Activated T-cell treated with anti-CD3 and anti-CD28 coated beads for 24 hours (primary cell): Measurements from ENCODE around the gene TEX2.
"Not testable (repeated sequence)": the region's sequence is repeated elsewhere in the genome, so short reads cannot be mapped to it uniquely, and the experiment has no call there.

Experiments
- DNase-seq: peaks from one replicate; pipeline ENCODE4 v3.0.0-alpha.2; 2020; ENCODE audit warnings: low read depth

TEX2 gene

GRCh38 chr17:64183815-64184214 lies 79.2 kb downstream of the TEX2 start:
- peak; percentile 10 for DNase-seq

- DNase-seq, result no peak
These were observed 80.6 kb downstream of the TEX2 start for GRCh38 chr17:64182325-64183012.

GRCh38 chr17:64180089-64181073 lies 82.7 kb downstream of the TEX2 start:
- no peak for DNase-seq

- not testable (repeated sequence) for DNase-seq
These were observed 84.0 kb downstream of the TEX2 start for GRCh38 chr17:64179024-64179423.

DNA sequence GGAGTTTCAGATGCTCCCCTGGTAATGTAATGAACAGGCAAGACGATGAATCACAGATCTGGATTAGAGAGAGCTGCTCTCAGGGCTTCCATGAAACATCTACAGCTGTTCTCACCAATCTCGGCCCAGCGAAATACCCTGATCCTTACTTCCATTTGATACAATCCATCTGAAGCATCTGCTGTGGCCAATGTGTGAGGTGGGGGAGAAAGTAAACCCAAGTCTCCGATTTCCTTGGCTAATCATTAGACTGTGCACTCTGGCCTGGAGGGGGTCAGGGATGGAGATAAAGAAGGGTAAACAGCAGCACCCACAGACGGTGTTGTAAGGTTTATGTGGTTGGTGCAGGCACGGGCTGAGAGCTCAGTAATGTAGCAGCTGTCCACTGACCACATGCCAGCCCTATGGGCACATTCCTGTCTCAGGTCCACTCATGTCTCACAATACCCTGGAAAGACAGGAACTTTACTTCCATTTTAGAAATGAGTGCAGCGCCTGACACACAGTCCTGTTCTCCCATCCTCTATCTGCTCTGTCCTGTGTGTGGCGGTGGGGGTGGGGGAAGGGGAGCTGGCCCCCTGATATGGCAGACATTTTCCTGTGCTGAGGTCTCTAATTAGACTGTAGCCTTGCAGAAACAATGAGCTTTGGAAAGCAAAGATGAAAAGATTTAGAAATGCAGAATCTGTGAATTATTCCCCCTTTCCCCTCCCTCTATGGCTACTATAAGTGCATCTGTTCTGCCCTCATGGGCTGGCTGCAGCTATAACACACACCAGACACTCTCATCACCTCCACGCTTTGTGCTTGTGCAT lies 84.8 kb downstream of the TEX2 start:
- no peak for DNase-seq

DNA sequence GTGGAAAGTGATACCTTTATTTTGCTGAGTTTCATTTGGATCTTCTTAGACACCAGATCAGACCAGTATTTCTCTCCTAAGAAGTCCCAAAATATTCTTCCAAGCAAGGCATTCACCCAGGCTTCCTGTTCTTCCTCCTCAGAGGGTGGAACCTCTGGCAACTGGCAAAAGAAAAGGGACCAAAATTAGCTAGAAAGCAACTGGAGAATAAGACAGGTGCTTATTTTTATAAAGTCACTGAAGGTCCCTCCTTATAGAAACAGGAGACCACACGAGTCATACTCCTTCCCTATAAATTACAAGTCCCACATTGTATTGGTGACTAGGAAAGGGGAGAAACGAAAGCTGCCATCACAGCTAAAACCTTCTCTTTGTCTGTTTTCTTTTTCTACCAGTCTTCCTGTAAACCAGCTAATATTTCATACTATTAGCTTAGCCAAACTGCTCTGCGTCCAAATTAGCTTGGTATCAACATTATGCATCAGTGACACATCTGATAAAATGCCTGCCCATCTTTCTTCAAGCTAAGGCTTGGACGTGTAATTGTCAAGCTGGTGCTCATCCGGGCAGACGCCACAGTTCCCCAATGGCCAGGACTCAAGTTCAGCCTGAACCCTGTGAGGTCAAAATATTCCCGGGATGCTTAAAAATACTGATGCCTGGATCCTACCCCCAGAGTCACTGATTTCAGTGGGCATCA lies 85.6 kb downstream of the TEX2 start:
- no peak for DNase-seq

DNA sequence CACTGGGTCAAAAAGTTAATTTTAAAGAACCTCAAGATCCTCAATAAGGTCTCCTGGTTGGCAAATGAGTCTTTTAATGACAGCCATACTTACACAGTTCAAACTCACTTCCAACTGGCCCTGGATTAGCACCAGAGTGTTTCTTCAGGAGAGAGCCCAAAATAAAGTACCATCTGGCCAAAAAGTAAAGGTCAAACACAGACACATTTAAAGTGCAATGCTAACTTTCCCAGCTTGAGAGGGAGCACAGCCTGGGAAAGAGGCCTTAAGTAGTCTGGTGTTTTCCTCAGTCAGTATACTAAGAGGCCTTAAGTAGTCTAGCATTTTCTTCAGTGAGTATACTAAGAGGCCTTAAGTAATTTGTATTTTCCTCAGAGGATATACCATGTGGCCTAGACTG lies 86.5 kb downstream of the TEX2 start:
- DNase-seq, result no peak

DNA sequence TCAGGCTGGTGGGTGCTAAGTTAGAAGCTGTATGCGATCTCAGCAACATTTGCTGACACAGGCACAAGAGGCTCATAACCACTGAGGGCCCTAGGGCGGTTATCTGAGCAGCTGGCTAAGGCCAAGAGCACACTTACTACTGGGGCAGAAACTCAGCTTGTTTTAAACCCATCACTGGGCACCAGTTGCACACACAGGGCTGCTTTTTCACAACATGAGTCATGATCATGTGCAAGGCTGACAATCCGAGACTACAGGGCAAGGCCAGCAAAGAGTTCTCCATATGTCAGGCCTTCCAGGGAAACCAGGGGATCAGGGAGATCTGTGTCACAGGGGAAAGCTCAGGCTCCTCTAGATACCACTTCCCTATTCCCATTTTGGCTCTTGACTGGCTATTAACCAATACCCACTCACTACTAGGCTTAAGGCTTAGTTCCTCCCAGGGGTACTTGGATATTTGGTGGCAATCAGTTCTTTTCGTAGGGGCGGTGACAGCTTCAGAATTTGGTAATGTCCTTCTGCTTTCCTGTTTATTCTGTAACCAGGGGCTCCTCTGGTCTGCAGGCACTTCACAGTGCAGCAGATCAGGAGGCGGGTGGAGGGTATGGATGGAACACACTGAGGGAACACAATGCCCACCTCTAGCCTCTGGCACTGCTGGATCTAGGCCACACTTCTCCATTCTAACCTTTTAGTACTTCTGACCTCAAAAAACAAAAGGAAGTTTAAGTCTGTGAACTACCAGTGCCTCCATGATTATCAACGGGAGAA lies 88.2 kb downstream of the TEX2 start:
- DNase-seq, result no peak

DNA sequence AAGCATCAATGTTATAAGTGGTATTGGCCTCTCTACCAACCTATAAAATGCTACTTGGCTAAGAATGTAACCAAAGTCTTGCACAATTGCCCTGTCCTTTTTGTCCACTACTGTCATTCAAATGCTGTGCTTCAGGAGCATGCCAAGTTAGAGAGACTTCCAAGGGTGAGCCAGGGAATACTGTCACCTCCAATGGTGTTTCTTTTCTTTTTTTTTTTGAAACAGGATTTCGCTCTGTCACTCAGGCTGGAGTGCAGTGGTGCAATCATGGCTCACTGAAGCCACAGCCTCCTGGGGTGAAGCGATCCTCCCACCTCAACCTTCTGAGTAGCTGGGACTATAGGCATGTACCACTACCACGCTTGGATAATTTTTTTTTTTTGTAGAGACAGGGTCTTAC lies 89.4 kb downstream of the TEX2 start:
- DNase-seq, result no peak

GRCh38 chr17:64172510-64172909 lies 90.5 kb downstream of the TEX2 start:
- no peak for DNase-seq

DNA sequence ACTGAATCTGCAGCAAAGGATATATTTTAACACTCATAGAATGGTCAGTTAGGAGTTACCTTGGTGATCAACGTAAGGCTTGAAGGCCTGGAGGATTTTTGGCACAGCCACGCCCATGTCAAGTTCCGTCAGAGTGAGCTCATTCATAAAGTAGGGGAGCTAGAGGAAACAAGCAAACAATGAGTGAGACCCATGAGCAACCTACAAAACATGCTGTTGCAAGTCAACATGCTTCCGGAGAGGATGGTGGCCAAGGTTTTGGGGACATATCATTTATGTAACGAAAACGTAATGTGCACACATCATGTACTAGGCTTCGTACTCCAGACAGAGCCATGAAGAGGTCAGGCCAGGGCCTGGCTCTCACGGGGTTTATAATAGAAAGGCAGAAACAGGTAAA lies 92.0 kb downstream of the TEX2 start:
- DNase-seq, result no peak

DNA sequence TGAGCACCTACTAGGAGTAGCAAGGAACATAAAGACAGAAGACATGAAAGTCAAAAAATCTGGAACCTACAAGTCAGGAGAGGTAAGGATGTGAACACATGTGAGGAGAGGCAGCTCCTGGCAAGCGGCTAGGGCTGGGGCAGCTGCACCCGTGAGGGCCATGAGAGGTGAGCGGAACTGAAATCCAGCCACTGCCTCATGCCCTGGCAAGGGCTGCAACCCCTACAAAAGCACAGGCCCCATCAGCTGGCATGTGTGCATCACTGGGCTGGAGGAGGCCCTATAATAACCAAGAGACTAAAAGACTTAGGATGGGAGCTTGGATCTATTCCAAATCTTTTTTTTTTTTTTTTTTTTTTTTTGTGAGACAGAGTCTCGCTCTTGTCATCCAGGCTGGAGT lies 92.8 kb downstream of the TEX2 start:
- no peak for DNase-seq

- not testable (repeated sequence) for DNase-seq
These were observed 95.4 kb downstream of the TEX2 start for GRCh38 chr17:64167666-64168065.

DNA sequence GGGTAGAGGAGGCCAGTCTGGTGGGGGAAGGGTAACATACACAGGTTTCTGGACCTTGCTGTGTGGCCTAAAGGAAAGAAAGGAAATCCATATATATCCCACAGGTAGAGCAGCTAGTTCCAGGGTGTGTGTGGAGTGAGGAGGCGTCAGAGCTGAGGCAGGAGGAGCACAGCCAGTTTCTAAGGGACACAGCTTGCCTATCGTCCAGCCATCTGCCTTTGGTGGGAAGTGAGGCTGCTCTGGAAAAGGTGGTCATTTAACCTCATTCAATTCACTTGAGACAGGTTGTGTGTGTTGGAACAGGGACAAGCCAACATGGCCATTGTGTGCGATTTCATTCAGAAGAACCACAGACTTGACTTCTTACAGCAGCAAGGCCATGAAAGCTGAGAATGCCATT lies 96.2 kb downstream of the TEX2 start:
- DNase-seq, result no peak

DNA sequence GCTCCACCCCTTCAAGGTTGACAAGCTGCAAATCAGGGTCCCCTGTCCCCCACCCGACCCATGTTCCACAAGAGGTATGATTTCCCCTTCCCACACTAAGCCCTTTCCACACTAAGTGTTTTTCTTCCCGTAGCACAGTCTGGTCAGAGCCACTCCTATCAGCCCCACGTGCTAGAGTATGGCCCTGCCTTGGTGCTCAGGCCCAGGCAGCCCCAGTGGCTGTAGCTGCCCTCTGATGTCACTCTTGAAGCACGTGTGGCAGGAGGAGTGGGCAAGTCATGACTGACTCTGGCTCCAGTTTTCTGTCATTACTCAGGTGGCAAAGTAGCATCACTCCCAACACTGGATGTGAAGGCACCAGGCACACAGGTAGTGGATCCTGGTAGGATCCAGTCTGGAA lies 97.7 kb downstream of the TEX2 start:
- DNase-seq, result no peak

- no peak for DNase-seq
These were observed 98.3 kb downstream of the TEX2 start for GRCh38 chr17:64164596-64165285.

- DNase-seq, result no peak
These were observed 99.6 kb downstream of the TEX2 start for GRCh38 chr17:64163468-64163867.

DNA sequence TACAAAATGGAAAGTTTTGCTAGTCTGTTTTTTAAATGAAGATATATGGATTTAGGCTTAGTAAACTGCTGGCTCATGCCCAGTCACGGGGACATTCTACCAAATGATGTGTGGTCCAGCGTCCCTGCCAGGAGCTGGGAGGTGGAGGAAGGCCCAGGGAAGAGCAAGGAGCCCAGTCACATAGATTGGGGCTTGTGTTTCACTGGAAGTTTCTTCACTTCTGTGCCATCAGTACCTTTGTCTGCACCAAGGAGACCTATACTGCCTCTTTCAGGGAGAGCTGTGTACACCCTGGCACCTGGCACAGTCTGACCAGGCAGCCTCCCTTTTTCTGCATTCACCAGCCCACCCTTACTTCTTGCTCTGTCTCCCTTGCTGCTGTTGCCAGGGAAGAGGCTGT lies 100.5 kb downstream of the TEX2 start:
- DNase-seq, result no peak

DNA sequence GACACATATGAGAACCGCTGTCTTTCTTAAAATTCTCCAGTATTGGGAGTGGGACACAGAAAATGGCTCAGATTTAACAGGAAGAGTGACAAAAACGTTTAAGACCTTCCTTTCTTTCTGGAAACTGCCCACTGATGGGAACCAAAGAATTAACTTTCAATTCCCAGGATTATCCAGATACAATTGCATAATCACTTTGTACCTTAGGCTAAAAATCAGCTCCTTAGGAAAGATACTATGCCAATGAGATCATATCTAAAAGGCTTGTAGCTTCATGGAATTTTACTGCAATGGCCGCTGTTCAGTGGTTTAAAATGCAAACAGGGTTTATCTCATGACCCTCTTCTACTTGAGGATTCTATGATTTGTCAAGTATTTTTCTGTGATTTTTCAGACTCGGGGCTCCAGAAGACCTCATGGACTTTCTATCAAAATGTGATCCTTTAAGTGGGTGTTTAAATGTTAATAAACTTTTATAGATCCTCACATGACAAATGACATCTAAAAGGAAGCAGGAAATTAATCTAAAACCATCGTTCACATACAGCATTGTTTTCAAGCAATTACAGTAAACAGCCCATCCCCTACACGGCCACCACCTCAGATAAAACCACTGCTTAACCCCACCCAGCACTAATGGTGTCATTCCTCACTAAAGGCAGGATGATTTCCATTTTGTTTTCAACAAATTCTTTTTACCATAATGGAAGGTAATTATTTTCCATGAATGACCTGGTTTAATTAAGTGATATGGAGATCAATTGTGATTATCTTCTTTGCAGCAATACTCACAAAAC lies 101.5 kb downstream of the TEX2 start:
- DNase-seq, result no peak

GRCh38 chr17:64160378-64160777 lies 102.7 kb downstream of the TEX2 start:
- no peak for DNase-seq
